ENCODE measurements around the gene RASA3. TPM values are rescaled to one million over a fixed set of nuclear protein-coding genes. Genes with fewer than 3 reads are reported as not detected.

The RASA3 gene
- total and polyA plus RNA-seq, 2 of the 8 experiments (the other 6 are each of a cell fraction or from before 2014, with no cell fraction given) = 7.5 to 21.9 TPM

GRCh38 chr13:114065926-114066774 is 66.3 kb downstream of the RASA3 start (continued):
- no peak for TF ChIP-seq HDAC2 (IDR thresholded peaks at IDR 0.05; ENCODE audit: borderline replicate concordance in 1 of 2, low read depth in 2 of 2, low read length in 2 of 2)
- no peak for TF ChIP-seq KDM4A (IDR thresholded peaks at IDR 0.05; ENCODE audit: low read depth, low read length, severe bottlenecking)
- TF ChIP-seq NRF1 (IDR thresholded peaks at IDR 0.05; ENCODE audit: low read depth, low read length) = no peak
- no peak for TF ChIP-seq SIRT6 (IDR thresholded peaks at IDR 0.05; ENCODE audit: low read length)
